Heart left ventricle (tissue), 13 donors: ENCODE results near the gene H6PD.

ENCODE experiments used
- CTCF ChIP-seq, 12 donors: fragments of 200-600 bp; sonication (generic) in 4 of 12; IDR thresholded peaks; one replicate each; pipeline versions ENCODE4 v1.5.0 to v1.8.0; 2018 to 2022; ENCODE audit warnings: antibody characterized with exemption in 12 of 12, mild to moderate bottlenecking in 5 of 12
- POLR2A ChIP-seq, 2 donors: fragments of 450-650 bp; IDR thresholded peaks; one replicate each; pipeline ENCODE4 v1.6.1; 2017; ENCODE audit warnings: antibody characterized with exemption in 2 of 2, mild to moderate bottlenecking in 2 of 2, moderate library complexity in 2 of 2
- donor health status: ischemic (EF 13 %, LVEDD 7.1; RV severe dilation, severe dysfunction).
- donor health status: DM: no; HTN: yes; CAD: no.
- donor health status: DM: no; HTN: no; CAD: no.
- donor health status: ischemic (EF 25% LVEDD 6.9; RV normal size, moderate dysfunction).
- donor health status: ischemic (EF 25% LVEDD 5.7; RV mildly dilated, moderate dysfunction).
- donor health status: ischemic (EF 35%, LVEDD 5.7; RV mildly dilated, moderate dysfunction).
- donor health status: nonischemic (EF 11% LVEDD 7.7; RV severe dilation, severe dysfunction).
- donor health status: DM: yes; HTN: yes; CAD: no.
- donor health status: PGD.
- donor health status: ischemic (EF 29% LVEDD 5.4; RV normal size, mild dysfunction).
- donor health status: nonischemic (EF 23%, LVEDD 6.1; RV moderate dilation, normal function).

GRCh38 chr1:9313576-9313975 is 79.0 kb downstream of the H6PD start:
- TF ChIP-seq CTCF (IDR thresholded peaks at IDR 0.05) (no peak), POLR2A (IDR thresholded peaks at IDR 0.05) (no peak)
